ENCODE results near the gene ZMYM2.
"Not testable (repeated sequence)": the region's sequence is repeated elsewhere in the genome, so short reads cannot be mapped to it uniquely, and the experiment has no call there.

Gene ZMYM2

DNA sequence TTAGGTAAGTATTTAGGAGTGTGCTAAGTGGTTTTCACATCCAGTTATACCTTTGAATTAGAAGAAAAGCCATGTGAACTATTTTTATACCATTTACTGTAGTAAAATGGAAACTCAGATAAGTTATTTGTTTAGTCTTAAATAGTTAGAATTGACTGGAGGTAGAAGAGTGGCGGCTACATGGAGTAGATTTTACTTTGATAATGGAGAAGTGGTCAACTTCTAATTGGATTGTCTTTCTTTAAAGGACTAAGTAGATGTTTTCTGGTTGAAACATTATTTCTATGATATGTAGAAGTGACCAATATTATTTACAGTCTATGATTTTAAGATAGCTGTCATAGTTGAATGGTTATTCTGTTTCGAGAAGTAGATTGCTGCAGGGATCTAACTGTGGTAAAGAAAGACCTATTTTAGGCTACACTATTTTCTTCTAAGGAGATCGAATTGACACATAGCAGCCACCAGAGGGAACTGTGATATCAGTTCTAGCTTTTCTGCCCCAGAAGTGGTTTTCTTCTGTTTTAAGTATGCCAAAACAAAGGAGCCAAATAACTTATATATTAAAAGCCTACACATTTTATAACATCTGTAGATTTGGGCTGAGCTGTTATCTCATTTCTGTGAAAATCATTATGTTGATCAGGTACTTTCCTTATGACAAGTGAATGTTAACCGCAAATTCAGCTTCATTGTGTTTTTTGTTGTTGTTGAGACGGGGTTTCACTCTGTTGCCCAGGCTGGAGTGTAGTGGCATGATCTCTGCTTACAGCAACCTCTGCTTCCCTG is 26.1 kb downstream of the ZMYM2 start:
- peak; percentile 48 for DNase-seq

DNA sequence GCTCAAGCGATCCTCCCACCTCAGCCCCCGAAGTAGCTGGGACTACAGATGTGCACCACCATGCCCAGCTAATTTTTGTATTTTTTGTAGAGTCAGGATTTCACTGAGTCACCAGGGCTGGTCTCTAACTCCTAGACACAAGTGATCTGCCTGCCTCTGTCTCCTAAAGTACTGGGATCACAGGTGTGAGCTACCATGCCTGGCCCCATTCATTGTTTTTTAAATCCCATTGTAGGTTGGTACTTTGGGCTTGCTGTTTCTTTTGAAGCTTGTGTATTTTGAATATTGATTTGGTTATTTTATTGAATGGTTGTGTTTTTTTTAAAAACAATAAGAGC is 26.7 kb downstream of the ZMYM2 start:
- DNase-seq: no peak

DNA sequence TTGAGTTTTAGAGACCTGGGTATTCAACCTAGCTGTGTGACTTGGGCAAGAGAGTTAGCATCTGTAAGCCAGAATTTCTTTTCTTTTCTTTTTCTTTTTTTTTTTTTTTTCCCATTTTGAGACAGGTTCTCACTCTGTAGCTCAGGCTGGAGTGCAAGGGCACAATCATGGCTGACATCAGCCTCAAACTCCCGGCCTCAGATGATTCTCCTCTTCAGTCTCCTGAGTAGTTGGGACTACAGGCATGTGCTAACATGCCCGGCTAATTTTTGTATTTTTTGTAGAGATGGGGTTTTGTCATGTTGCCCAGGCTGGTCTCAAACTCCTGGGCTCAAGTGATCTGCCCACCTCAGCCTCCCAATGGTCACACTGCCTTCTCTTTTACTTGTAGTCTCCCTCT is 33.0 kb downstream of the ZMYM2 start:
- DNase-seq: no peak

DNA sequence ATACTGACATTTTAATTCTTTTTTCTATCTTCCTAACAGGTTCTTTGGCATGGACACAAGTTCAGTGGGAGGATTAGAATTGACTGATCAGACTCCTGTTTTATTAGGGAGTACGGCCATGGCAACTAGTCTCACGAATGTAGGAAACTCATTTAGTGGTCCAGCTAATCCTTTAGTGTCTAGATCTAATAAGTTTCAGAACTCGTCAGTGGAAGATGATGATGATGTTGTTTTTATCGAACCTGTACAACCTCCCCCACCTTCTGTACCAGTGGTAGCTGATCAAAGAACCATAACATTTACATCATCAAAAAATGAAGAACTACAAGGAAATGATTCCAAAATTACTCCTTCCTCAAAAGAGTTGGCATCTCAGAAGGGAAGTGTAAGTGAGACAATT is 34.5 kb downstream of the ZMYM2 start:
- DNase-seq: no peak

DNA sequence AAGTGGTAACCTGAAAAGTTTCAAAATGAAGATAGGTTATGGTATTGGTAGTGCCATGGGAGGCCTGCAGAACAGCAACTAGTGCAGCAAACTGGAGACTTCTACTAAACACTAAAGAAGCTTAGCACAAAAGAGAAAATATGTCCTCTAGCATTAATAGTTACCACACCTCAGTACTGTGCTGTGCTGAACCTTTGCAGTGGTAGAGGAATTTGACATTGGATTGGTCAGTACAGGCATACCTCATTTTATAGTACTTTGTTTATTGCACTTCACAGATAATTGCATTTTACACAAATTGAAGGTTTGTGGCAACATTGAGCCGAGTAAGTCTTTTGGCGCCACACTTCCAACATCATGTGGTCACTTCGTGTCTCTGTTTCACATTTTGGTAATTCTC is 40.4 kb downstream of the ZMYM2 start:
- DNase-seq: no peak

DNA sequence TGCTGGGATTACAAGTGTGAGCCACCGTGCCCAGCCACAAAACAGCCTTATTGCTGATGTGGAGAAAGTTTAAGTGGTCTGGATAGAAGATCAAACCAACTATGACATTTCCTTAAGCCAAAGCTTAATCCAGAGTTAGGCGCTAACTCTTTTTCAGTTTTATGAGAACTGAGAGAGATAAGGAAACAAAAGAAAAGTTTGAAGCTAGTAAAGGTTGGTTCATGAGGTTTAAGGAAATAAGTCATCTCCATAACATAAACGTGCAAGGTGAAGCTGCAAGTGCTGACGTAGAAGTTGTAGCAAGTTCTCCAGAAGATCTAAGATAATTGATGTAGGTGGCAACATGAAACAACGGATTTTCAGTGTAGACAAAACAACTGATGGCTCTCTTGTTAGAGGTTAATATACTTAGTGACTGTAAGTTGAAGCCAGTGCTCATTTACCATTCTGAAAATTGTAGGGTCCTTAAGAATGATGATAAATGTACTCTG is 41.6 kb downstream of the ZMYM2 start:
- no peak for DNase-seq

DNA sequence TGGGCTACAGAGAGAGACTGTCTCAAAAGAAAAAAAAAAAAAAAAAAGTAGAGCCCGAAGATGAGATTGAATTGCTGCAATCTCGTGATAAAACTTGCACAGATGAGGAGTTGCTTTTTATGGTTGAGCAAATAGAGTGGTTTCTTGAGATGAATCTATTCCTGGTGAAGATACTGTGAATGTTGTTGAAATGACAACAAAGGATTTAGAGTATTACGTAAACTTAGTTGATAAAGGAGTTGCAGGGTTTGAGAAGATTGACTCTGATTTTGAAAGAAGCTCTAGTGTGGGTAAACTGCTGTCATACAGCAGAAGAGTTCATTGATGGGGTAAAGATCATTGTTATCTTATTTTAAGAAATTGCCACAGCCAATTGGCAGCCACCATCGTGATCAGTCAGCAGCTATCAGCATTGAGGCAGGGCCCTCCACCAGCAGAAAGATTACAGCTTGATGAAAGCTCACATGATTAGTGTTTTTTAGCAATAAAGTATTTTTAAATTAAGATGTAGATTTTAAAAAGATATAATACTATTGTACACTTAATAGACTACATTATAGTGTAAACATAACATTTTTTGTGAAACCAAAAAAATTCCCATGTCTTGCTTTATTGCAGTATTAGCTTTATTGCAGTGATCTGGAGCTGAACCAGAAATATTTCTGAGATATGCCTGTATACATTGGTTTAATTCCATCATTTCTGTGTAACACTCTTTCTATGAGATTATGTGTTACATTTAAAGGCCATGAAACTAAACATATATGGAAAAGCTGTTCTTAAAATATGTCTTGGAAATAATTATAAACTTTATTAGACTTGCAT is 43.1 kb downstream of the ZMYM2 start:
- DNase-seq: no peak

DNA sequence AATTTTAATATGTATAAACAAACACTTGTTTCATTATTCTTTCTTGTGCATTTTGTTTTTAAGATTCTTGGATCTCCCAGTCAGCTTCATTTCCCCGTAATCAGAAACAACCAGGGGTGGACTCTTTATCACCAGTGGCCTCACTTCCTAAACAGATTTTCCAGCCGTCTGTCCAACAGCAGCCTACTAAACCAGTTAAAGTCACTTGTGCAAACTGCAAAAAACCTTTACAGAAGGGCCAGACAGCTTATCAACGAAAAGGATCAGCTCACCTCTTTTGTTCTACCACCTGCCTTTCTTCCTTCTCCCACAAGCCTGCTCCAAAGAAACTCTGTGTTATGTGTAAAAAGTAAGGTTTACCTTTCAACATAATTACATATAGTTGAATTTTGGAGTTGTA is 44.3 kb downstream of the ZMYM2 start:
- no peak for DNase-seq

DNA sequence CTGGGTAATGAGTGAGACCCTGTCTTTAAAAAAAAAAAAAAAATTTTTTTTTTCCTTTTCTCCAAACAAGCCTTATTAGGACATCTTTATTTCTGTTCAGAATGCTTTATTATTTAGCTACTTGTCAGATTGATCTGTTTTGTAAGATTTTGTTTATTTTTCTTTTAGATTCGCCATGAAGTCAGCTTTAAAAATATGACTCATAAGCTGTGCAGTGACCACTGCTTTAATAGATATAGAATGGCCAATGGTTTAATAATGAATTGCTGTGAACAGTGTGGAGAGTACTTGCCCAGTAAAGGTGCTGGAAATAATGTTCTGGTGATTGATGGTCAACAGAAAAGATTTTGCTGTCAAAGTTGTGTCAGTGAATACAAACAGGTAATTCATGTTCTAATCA is 47.7 kb downstream of the ZMYM2 start:
- peak; percentile 60 for DNase-seq

DNA sequence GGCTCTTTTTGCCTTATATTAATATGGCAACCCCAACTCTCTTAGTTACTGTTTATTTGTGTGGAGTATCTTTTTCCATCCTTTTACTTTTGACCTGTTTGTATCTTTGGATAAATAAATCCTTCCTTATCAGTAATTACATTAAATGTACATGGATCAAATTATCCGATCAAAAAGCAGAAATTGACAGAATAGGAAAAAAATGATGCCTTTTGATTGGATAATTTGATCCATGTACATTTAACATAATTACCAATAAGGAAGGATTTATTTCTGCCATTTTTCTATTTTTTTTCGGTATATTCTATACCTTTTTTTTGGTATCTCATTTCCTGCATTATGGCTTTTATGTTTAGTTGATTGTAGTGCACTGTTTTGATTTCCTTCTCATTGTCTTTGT is 57.2 kb downstream of the ZMYM2 start:
- no peak for DNase-seq

DNA sequence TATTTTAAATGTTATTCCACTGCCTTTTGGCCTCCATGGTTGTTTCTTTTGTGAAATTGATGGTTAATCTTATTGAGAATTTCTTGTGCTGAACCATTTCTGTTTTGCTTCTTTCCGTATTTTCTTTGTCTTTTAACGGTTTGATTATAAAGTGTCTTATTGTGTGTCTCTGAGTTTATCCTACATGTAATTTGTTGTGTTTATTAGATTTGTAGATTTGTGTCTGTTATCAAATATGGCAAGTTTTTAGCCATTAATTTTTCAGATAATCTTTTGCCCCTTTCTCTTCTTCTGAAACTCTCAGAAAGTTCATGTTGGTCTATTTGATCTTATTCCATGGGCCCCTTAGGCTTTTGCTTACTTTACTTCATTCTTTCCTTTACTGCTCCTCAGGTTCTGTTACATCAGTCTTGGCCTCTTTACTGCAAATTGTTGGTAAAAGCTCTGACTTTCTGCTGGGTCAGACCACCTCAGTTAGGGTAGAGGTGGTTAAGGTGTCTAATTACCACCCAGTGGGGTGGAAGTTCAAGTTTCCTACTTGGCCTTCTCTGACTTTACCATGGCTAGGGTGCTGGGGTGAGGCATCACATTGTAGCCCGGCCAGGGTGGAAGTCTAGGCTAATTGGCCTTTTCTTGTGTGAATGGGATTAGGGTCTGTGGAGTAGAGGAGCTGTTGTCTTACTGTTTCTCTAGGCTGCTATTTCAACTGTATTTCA is 58.3 kb downstream of the ZMYM2 start:
- no peak for DNase-seq

DNA sequence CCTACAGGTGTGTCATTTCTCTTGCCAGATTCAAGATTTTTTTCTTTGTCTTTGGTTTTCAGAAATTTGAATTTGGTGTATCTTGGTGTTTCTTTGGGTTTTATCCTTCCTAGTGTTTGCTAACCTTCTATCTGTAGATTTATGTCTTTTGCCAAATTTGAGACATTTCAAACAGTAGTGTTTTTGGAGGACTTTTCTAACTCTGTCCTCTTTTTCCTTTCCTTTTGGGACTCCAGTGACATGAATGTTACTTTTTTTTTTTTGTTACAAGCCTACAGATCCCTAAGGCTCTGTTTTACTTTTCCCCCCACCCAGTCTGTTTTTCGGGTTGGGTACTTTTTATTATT is 58.8 kb downstream of the ZMYM2 start:
- no peak for DNase-seq

DNA sequence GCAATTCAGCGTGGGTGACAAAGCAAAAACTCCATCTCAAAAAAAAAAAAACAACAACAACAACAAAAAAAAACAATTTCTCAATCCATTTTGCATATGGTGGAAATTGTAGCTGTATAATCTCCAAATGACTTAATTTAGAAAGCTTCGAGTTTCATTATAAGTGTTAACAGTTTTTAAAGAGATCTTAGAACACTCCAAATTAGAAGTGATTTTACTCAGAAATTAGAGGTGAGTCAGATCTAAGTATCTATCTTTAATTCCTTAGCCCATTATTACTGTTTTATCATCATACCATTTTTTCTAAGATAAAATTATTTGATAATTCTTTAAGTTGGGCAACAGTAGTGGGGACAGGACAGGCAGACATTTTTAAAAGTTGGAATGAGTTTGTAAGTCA is 60.5 kb downstream of the ZMYM2 start:
- DNase-seq: no peak

DNA sequence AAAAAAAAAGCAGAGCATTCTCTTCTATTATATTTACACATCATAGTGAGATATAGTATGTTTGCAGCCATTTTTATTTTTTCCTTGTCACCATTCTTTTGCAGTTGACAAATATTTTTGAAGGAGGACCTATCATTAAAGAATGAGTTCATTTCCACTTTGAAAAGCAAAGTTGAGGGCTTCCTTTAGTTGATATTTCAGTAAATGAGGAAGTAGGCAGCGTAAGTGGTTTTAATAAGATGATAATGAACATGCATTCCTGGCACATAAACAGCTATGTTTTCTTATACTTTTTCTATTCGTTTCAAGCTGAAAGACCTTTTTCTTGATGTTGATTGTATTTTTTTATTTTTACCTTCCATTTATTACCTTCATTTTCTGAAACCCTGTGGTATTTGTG is 66.2 kb downstream of the ZMYM2 start:
- no peak for DNase-seq

DNA sequence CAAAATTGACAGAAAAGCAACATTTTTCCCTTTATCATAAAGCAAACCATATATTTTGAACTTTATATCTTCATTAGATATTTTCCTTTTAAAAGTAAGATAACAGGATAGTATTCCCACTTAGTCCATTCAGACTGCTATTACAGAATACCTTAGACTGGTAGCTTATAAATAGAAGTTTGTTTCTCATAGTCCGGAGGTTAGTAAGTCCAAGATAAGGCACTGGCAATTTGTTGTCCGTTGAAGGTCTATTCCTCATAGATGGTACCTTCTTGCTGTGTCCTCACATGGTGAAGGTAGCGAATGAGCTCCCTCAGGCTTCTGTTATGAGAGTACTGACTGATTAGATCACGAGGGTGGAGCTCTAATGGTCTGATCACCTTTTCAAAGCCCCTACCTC is 70.4 kb downstream of the ZMYM2 start:
- no peak for DNase-seq

DNA sequence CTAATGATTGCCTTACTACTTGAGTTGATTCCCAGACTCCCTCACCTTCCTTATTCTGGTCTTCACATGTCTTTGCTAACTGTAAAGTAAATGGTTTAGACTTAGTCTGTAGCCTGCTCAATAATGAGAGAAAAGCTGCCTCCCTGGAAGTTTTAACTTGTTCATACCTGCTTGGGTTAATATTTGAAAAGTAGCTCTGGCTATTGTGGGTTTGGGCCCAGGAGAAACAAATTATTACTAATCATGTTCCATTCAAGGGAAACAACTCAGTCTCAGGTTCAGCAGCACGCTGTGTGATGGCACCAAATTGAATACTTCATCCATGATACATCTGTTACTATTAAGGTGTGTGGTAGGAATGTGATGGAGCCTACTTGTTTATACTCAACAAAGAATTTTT is 75.0 kb downstream of the ZMYM2 start:
- DNase-seq: no peak

DNA sequence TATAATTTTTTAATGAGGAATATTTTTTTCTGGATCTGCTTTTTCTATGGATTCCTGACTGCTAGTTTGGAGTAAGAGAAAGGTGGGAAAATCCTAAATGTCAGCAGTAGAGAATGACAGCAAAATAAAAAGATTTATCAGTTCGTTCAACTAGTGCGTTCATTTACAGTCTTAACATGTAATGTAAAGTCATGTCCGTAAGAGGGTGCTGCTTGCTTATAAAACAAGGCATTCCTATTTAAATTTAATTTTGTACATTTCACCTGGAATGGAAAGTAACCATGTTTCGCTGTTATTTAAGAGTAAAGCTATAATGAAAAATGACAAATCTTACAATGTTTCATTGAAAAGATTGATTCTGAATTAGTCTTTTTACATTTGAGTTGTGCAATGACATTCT is 76.6 kb downstream of the ZMYM2 start:
- no peak for DNase-seq

DNA sequence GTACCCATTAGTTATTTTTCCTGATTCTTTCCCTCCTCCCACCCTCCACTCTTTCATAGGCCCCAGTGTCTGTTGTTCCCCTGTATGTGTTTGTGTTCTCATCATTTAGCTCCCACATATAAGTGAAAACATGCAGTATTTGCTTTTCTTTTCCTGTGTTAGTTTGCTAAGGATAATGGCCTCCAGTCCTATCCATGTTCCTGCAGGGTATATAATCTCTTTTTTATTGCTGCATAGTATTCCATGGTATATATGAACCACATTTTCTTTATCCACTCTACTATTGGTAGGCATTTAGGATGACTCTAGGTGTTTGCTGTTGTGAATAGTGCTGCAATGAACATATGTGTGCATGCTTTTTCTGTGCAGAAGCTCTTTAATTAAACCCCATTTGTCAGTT is 79.4 kb downstream of the ZMYM2 start:
- no peak for DNase-seq

DNA sequence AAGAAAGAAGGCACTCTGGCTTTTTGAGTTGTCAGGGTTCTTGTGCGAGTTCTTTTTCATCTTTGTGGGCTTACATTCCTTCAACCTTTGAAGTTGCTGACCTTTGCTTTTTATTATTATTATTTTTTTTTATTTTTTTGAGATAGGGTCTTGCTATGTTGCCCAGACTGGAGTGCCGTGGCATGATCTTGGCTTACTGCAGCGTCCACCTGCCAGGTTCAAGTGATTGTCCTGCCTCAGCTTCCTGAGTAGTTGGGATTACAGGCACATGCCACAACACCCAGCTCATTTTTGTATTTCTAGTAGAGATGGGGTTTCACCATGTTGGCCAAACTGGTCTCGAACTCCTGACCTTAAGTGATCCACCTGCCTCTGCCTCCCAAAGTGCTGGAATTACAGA is 84.1 kb downstream of the ZMYM2 start:
- DNase-seq: not testable (repeated sequence)

DNA sequence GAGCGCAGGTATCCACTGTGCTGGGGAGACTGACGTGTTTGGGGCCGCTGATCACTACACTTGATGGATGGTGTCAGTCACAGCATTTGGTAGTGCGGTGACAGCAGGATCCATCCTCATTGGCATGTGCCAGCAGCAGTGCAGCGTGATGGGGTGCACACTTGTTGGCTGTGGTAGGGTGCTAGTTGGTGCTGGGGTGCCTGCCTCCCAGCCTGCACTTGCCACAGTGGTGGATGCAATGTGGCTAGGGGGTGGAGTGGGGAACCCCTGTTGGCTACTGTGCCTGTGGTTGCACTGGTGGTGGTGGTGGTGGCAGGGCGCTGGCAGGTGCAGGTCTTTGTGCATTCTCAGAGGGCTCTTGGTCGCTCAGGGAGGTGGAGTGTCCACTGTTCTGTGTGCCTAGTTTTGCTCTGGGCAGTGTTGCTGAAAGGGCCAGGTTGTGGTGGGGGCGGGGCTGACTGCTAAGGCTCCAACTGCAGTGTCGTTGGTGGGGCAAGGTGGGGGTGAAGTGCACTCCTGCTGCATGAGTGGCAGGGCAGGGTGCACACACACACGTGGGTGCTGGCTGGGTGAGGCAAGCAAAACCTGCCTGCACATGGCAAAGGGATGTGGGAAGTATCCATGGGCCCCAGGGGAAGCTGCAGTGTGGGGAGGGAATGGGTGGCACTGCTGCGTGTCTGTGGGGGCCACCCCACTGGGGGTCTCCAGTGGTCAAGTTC is 84.8 kb downstream of the ZMYM2 start:
- DNase-seq: no peak

DNA sequence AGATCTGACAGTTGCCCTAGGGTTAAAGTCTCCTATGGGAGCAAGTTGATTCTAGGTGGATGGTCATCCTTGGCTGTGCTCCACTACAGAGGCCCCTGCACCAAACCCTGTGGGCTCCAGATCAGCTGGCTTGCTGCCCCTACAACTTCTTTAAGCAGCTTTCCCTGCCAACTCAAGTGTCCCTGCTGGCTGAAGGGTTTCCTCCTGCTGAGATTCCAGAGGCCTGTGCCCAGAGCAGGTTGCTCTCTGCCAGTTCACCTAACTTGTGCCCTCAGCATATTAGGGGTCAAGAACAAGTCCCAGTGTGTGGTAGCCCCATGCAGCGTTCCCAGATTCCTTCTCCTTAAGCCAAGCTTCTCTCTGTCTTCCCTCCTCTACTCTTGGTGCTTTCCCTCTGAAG is 85.6 kb downstream of the ZMYM2 start:
- DNase-seq: no peak

DNA sequence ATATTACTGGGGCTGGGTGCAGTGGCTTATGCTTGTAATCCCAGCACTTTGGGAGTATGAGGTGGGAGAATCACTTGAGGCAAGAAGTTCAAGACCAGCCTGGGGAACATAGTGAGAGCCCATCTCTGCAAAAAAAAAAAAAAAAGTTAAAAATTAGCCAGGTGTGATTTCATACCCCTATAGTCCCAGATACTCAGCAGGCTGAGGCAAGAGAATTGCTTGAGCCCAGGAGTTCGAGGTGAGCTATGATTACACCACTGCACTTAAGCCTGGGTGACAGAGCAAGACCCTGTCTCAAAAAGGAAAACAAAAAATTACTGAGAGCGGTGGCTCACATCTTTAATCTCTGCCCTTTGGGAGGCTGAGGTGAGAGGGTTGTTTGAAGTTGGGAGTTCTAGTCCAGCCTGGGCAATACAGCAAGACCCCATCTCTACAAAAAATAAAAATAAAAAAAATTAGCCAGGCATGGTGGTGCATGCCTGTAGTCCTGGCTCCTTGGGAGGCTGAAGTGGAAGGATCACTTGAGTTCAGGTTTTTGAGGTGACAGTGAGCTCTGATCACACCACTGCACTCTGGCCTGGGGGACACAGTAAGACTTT is 87.5 kb downstream of the ZMYM2 start:
- no peak for DNase-seq

All from EL (cell line).